PC-9 (cell line): Measurements from ENCODE around the gene FBXO2.

Experiments used
- CTCF ChIP-seq: fragments of 200-600 bp; sonication (generic); conservative IDR thresholded peaks from 2 replicates; pipeline ENCODE4 v1.6.1; 2017; ENCODE audit warnings: mixed run types, antibody characterized with exemption, mild to moderate bottlenecking, moderate library complexity
- EZH2 ChIP-seq: fragments of 200-600 bp; sonication (generic); IDR thresholded peaks from 2 replicates; pipeline ENCODE4 v1.8.0; 2017; ENCODE audit warnings: antibody characterized with exemption, low read depth

GRCh38 chr1:11693024-11693590 lies 38.9 kb upstream of the FBXO2 start:
- TF ChIP-seq CTCF (no peak), EZH2 (no peak)
